Stomach smooth muscle (tissue), 2 donors: ENCODE results near the gene PASK.

ENCODE experiments used
- H3K27ac ChIP-seq: one replicate; pipeline ENCODE4 v1.7.0; 2013; ENCODE audit warnings: mild to moderate bottlenecking, low read length, inconsistent platforms
- H3K27me3 ChIP-seq, 2 donors: one replicate each; pipeline ENCODE4 v1.7.0; 2013; ENCODE audit warnings: low read length in 2 of 2; ENCODE audit not compliant: insufficient read depth in 2 of 2, control insufficient read depth in 1 of 2
- H3K36me3 ChIP-seq, 2 donors: one replicate each; pipeline ENCODE4 v1.7.0; 2013; ENCODE audit warnings: low read length in 2 of 2; ENCODE audit not compliant: control insufficient read depth in 2 of 2, insufficient read depth in 2 of 2
- H3K4me1 ChIP-seq: one replicate; pipeline ENCODE4 v1.7.0; 2013; ENCODE audit warnings: low read length; ENCODE audit not compliant: control insufficient read depth, insufficient read depth
- H3K4me3 ChIP-seq, 2 donors: one replicate each; pipeline ENCODE4 v1.7.0; 2013; ENCODE audit warnings: low read length in 2 of 2
- H3K9ac ChIP-seq, 2 donors: one replicate each; pipeline ENCODE4 v1.7.0; 2013; ENCODE audit warnings: low read length in 2 of 2, mild to moderate bottlenecking in 1 of 2
- H3K9me3 ChIP-seq, 2 donors: one replicate each; pipeline ENCODE4 v1.7.0; 2013; ENCODE audit warnings: low read length in 2 of 2; ENCODE audit not compliant: control insufficient read depth in 2 of 2
- donor health status: healthy.
- donor health status: Pancreatic carcinoma.

Gene PASK

DNA sequence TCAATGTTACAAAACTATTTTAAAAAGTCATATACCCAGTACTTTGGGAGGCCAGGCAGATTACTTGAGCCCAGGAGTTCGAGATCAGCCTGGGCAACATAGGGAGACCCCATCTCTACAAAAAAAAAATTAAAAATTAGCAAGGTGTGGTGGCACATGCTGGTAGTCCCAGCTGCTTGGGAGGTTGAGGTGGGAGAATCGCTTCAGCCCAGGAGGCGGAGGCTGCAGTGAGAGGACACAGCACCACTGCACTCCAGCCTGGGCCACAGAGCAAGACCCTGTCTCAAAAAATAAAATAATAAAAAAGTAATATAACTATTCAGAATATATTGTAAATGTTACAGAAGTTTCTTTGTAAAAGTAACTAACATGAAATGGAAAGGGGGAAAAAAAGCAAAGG, 1.9 kb downstream of the PASK start:
- Histone ChIP-seq H3K27me3 (no peaks in the 10 kb centered on the region), H3K4me1 (peaks cover 21% of the 10 kb centered on the region), H3K27ac (no peak overlapping the region), H3K9ac (no peak overlapping the region), H3K4me3 (no peak overlapping the region), H3K36me3 (no peaks in the 10 kb centered on the region), H3K9me3 (no peaks in the 10 kb centered on the region)

DNA sequence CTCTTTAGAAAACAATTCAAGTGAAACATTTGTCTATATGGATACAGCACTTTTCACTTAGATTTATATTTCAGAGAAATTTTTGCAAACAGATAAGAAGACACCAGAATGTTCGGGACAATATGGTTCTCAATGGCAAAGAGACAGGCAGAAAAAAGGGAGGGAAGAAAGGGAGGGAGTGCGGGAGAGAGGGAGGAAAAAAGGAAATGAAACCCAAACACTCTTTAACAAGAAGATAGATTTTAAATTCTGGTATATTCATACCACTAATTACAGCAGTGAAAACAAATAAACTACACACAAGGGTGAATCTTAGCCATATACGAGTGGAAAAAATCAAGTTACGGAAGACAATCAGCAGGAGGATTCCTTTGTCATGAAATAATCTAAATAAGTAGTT, 3.0 kb downstream of the PASK start:
- Histone ChIP-seq H3K9ac (no peak overlapping the region), H3K27ac (no peak overlapping the region), H3K36me3 (no peaks in the 10 kb centered on the region), H3K9me3 (no peaks in the 10 kb centered on the region), H3K4me3 (no peak overlapping the region), H3K27me3 (no peaks in the 10 kb centered on the region), H3K4me1 (peaks cover 14% of the 10 kb centered on the region)

DNA sequence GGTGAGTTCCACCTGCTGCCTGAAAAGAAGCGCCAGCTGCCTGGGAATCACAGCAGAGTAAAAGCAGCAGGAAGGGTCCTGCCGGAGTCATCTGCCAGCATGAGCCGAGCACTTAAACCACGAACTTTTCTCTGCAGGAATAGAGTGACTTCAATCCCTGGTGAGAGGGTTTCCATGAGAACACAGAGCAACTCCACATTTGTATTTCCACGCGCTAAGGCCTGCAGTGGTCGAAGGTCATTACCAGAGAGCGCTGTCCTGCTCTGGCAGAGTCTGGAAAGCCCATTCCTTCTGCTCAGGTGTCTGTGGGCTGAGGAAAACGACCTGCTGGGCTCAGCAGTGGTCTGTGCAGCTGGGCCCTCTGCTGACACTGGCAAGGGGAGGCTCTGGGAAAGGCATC, 6.7 kb downstream of the PASK start:
- Histone ChIP-seq H3K4me3 (no peak overlapping the region), H3K9ac (no peak overlapping the region), H3K27ac (no peak overlapping the region), H3K36me3 (peaks cover 0 to 2% of the 10 kb centered on the region in 2 donors), H3K27me3 (no peaks in the 10 kb centered on the region), H3K9me3 (no peaks in the 10 kb centered on the region), H3K4me1 (no peaks in the 10 kb centered on the region)

- H3K4me3 ChIP-seq = no peak overlapping the region
- peaks cover 0 to 2% of the 10 kb centered on the region in 2 donors for H3K36me3 ChIP-seq
- no peak overlapping the region for H3K27ac ChIP-seq
- no peak overlapping the region for H3K9ac ChIP-seq
- no peaks in the 10 kb centered on the region for H3K9me3 ChIP-seq
- H3K4me1 ChIP-seq = no peaks in the 10 kb centered on the region
- no peaks in the 10 kb centered on the region for H3K27me3 ChIP-seq
These were observed 7.2 kb downstream of the PASK start for GRCh38 chr2:241142063-241142462.

GRCh38 chr2:241141214-241141770, 8.0 kb downstream of the PASK start:
- no peak overlapping the region for H3K4me3 ChIP-seq

DNA sequence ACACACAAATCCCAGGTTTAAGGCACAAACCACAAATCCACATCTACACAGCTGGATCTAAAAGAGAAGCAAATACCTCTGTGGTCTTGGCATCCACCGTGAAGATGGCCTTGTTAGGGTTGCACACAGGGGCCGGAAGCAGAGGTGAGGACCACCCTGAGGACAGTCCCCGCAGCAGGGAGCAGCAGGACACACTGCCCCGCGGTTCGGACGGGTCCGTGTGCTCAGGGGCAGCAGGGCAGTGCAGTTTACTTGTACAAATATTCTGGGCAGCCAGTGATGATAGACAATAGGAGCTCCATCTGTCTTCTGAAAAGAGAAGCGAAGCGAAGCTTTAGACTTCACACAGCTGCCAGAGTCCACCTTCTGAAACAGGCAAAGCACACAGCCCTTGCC, 8.8 kb downstream of the PASK start:
- H3K36me3 ChIP-seq = peaks cover 0 to 2% of the 10 kb centered on the region in 2 donors
- H3K9ac ChIP-seq = no peak overlapping the region
- H3K27me3 ChIP-seq = no peaks in the 10 kb centered on the region
- no peak overlapping the region for H3K27ac ChIP-seq
- no peaks in the 10 kb centered on the region for H3K9me3 ChIP-seq
- H3K4me1 ChIP-seq = no peaks in the 10 kb centered on the region
- H3K4me3 ChIP-seq = no peak overlapping the region

More at GRCh38 chr2:241141214-241141770, 8.0 kb downstream of the PASK start:
- H3K36me3 ChIP-seq = peaks cover 0 to 2% of the 10 kb centered on the region in 2 donors
- no peaks in the 10 kb centered on the region for H3K4me1 ChIP-seq
- no peaks in the 10 kb centered on the region for H3K27me3 ChIP-seq
- H3K9ac ChIP-seq = no peak overlapping the region
- H3K9me3 ChIP-seq = no peaks in the 10 kb centered on the region
- no peak overlapping the region for H3K27ac ChIP-seq

GRCh38 chr2:241139531-241140444, 9.5 kb downstream of the PASK start:
- no peaks in the 10 kb centered on the region for H3K4me1 ChIP-seq
- H3K9ac ChIP-seq = no peak overlapping the region
- H3K27ac ChIP-seq = no peak overlapping the region
- no peak overlapping the region for H3K4me3 ChIP-seq
- H3K27me3 ChIP-seq = no peaks in the 10 kb centered on the region
- H3K9me3 ChIP-seq = no peaks in the 10 kb centered on the region
- H3K36me3 ChIP-seq = peaks cover 0 to 2% of the 10 kb centered on the region in 2 donors

DNA sequence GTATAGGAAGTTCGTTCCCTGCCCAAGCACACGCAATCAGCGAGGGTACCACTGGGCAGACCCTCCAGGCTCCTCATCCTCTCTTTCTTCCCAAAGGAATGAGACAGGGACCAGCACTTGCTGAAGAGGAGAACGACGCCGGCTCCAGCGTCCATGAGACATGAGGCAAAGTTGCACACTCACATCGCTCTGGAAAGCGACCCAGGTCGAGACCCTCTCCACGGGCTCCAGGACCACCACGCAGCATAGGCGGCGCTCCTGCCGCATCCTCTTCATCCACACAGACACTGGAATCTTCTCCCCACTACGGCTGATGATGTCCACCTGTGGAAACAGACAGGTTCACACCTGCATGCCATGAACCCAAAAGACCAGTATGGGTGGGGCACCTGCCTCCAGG, 10.8 kb downstream of the PASK start:
- no peaks in the 10 kb centered on the region for H3K27me3 ChIP-seq
- H3K4me3 ChIP-seq = no peak overlapping the region
- no peaks in the 10 kb centered on the region for H3K9me3 ChIP-seq
- no peaks in the 10 kb centered on the region for H3K4me1 ChIP-seq
- peaks cover 0 to 2% of the 10 kb centered on the region in 2 donors for H3K36me3 ChIP-seq
- no peak overlapping the region for H3K27ac ChIP-seq
- no peak overlapping the region for H3K9ac ChIP-seq

GRCh38 chr2:241137276-241138190, 11.7 kb downstream of the PASK start:
- H3K9ac ChIP-seq = no peak overlapping the region
- no peak overlapping the region for H3K27ac ChIP-seq
- H3K9me3 ChIP-seq = no peaks in the 10 kb centered on the region
- H3K4me1 ChIP-seq = no peaks in the 10 kb centered on the region
- no peak overlapping the region for H3K4me3 ChIP-seq
- H3K27me3 ChIP-seq = no peaks in the 10 kb centered on the region
- peaks cover 0 to 2% of the 10 kb centered on the region in 2 donors for H3K36me3 ChIP-seq

DNA sequence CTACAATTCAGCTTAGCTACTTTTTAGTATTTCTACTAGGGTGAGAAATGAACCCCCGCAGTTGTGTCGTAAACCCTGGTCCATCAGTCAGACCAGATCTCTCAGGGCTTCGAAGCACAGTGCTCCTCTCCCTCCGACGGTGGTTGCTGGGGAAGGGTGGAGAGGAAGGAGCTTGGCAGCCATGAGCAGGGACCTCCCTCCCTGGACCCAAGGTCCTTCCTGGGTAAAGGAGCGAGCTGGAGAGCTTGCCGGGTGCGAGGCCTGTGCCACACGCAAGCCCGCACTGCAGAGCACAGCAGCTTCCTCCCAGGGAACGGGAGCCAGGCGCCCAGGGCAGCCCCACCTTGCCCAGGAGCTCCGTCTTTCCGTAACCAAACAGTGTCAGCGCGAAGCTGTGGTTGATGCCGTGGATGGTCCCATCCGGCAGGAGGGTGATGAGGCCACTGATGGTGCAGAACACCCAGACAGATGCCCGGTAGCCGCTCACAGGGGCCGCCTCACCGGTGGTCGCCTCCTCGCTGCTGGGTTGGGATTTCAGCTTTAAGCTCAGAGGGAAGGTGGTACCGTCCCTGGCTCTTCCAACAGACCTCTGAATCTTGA, 12.5 kb downstream of the PASK start:
- H3K27me3 ChIP-seq = no peaks in the 10 kb centered on the region
- no peaks in the 10 kb centered on the region for H3K9me3 ChIP-seq
- H3K27ac ChIP-seq = no peak overlapping the region
- no peak overlapping the region for H3K9ac ChIP-seq
- H3K4me3 ChIP-seq = no peak overlapping the region
- H3K4me1 ChIP-seq = no peaks in the 10 kb centered on the region
- H3K36me3 ChIP-seq = peaks cover 0 to 2% of the 10 kb centered on the region in 2 donors
